ENCODE measurements around the gene MRPL33.

MRPL33 gene

GRCh38 chr2:27806311-27807059 lies 35.0 kb downstream of the MRPL33 start:
- no peak for TF ChIP-seq CTCF (IDR thresholded peaks at IDR 0.05)
- Histone ChIP-seq H3K36me3 (no peaks in the 10 kb centered on the region), H3K9me3 (no peaks in the 10 kb centered on the region), H3K27ac (no peak overlapping the region), H3K4me3 (no peak overlapping the region), H3K27me3 (no peaks in the 10 kb centered on the region), H3K4me1 (peaks cover 0 to 9% (median 0%) of the 10 kb centered on the region in 4 donors)
- no peak for DNase-seq
- intact Hi-C loops (cut with DNase I; ENCODE audit: low total_unique reads): no loop called here

GRCh38 chr2:27807476-27807875 lies 36.0 kb downstream of the MRPL33 start:
- H3K4me3 ChIP-seq: no peak overlapping the region
- TF ChIP-seq CTCF (IDR thresholded peaks at IDR 0.05): peak; percentile 33
- no peak for DNase-seq
- H3K9me3 ChIP-seq: no peaks in the 10 kb centered on the region
- H3K4me1 ChIP-seq: peaks cover 0 to 8% (median 0%) of the 10 kb centered on the region in 4 donors
- no peaks in the 10 kb centered on the region for H3K36me3 ChIP-seq
- no peak overlapping the region for H3K27ac ChIP-seq
- H3K27me3 ChIP-seq: no peaks in the 10 kb centered on the region
- intact Hi-C loops (cut with DNase I; ENCODE audit: low total_unique reads): no loop called here

GRCh38 chr2:27808418-27808817 lies 36.9 kb downstream of the MRPL33 start:
- Histone ChIP-seq H3K27me3 (no peaks in the 10 kb centered on the region), H3K9me3 (no peaks in the 10 kb centered on the region), H3K4me1 (peaks cover 0 to 8% (median 0%) of the 10 kb centered on the region in 4 donors), H3K4me3 (no peak overlapping the region), H3K36me3 (no peaks in the 10 kb centered on the region), H3K27ac (no peak overlapping the region)
- DNase-seq: no peak
- intact Hi-C loops (cut with DNase I; ENCODE audit: low total_unique reads): no loop called here
- TF ChIP-seq CTCF (IDR thresholded peaks at IDR 0.05): no peak

GRCh38 chr2:27808984-27809383 lies 37.5 kb downstream of the MRPL33 start:
- TF ChIP-seq CTCF (IDR thresholded peaks at IDR 0.05): no peak
- no peak overlapping the region for H3K4me3 ChIP-seq
- intact Hi-C loops (cut with DNase I; ENCODE audit: low total_unique reads): no loop called here
- no peaks in the 10 kb centered on the region for H3K9me3 ChIP-seq
- H3K36me3 ChIP-seq: no peaks in the 10 kb centered on the region
- H3K27ac ChIP-seq: no peak overlapping the region
- H3K4me1 ChIP-seq: peaks cover 0 to 8% (median 0%) of the 10 kb centered on the region in 4 donors
- DNase-seq: no peak
- no peaks in the 10 kb centered on the region for H3K27me3 ChIP-seq

GRCh38 chr2:27809761-27810241 lies 38.3 kb downstream of the MRPL33 start:
- Histone ChIP-seq H3K9me3 (no peaks in the 10 kb centered on the region), H3K27ac (no peak overlapping the region), H3K4me1 (peaks cover 0 to 8% (median 0%) of the 10 kb centered on the region in 4 donors), H3K36me3 (no peaks in the 10 kb centered on the region), H3K4me3 (no peak overlapping the region), H3K27me3 (no peaks in the 10 kb centered on the region)
- intact Hi-C loops (cut with DNase I; ENCODE audit: low total_unique reads): no loop called here
- DNase-seq: no peak
- no peak for TF ChIP-seq CTCF (IDR thresholded peaks at IDR 0.05)
